ENCODE results near the gene TPO. TPM values are rescaled to one million over a fixed set of nuclear protein-coding genes. Genes with fewer than 3 reads are reported as not detected.

TPO gene
- total RNA-seq, 1 experiment from 2014 or later, result not detected

DNA sequence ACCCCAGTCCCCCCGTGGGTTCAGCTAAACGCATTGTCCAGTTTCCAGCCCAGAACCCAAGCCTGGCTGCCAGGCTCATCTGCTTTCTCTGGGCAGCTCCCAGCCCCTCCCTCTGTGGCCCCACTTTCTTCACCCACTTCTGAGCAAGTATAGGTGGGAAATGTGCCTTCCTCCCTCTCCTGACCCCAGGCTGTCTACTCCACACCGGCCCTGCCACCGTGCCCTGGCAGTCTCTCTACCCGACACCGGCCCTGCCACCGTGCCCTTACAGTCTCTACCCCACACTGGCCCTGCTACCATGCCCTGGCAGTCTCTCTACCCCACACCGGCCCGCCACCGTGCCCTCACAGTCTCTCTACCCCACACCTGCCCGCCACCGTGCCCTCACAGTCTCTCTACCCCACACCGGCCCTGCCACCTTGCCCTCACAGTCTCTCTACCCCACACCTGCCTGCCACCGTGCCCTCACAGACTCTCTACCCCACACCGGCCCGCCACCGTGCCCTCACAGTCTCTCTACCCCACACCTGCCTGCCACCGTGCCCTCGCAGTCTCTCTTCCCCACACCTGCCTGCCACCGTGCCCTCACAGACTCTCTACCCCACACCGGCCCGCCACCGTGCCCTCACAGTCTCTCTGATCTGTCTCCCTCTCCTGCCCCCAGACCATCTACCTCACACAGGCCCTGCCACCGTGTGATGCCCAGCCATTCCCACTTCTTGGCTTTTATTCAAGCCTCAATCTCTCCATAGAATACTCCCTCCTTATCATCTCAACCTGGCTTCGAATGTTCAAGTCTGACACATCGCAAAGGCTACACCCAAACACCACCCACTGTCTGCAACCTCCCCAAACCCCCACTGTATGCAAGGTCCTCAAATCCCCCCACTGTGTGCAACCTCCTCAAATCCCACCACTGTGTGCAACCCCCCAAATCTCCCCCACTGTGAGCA lies 108.9 kb downstream of the TPO start:
- no peaks in the 10 kb centered on the region for H3K27me3 ChIP-seq (ENCODE audit: insufficient read depth, low read length)
- no peaks in the 10 kb centered on the region for H4K20me1 ChIP-seq (ENCODE audit: control insufficient read depth, insufficient read depth, insufficient read length)
- peaks cover 0 to 9% of the 10 kb centered on the region in 2 experiments; a peak in 3 of 5 replicates for H3K9me3 Mint-ChIP-seq
- no peak overlapping the region for H4K5ac ChIP-seq (ENCODE audit: insufficient read length, low read depth, low read length)
- H2BK5ac ChIP-seq (ENCODE audit: insufficient read length, low read length), result no peak overlapping the region
- no CpG with 5 or more reads among the region's 26 CpGs for WGBS (ENCODE audit: extremely low coverage, insufficient read length, low lambda C conversion rate)
- no peak overlapping the region for H3K14ac ChIP-seq (ENCODE audit: insufficient read depth, low read length)
- DNase-seq, result no peak
- no peak overlapping the region for H3K23ac ChIP-seq (ENCODE audit: insufficient read length, low read depth, low read length)
- no peak overlapping the region for H3K4me2 ChIP-seq (ENCODE audit: insufficient read depth, insufficient read length, low read length)
- no peak overlapping the region for H3K18ac ChIP-seq (ENCODE audit: insufficient read length, low read depth, low read length)
- H2AK5ac ChIP-seq (ENCODE audit: insufficient read length, low read length), result no peak overlapping the region
- no peak overlapping the region for H4K8ac ChIP-seq (replicated peaks; ENCODE audit: insufficient read length, low read depth, low read length)
- H3K4me1 ChIP-seq (ENCODE audit: insufficient read depth, low read length), result no peaks in the 10 kb centered on the region
- TF ChIP-seq, protein P1, sequence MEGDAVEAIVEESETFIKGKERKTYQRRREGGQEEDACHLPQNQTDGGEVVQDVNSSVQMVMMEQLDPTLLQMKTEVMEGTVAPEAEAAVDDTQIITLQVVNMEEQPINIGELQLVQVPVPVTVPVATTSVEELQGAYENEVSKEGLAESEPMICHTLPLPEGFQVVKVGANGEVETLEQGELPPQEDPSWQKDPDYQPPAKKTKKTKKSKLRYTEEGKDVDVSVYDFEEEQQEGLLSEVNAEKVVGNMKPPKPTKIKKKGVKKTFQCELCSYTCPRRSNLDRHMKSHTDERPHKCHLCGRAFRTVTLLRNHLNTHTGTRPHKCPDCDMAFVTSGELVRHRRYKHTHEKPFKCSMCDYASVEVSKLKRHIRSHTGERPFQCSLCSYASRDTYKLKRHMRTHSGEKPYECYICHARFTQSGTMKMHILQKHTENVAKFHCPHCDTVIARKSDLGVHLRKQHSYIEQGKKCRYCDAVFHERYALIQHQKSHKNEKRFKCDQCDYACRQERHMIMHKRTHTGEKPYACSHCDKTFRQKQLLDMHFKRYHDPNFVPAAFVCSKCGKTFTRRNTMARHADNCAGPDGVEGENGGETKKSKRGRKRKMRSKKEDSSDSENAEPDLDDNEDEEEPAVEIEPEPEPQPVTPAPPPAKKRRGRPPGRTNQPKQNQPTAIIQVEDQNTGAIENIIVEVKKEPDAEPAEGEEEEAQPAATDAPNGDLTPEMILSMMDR (conservative IDR thresholded peaks at IDR 0.05), result no peak
- no peak overlapping the region for H2BK12ac ChIP-seq (ENCODE audit: insufficient read length, low read depth, low read length)
- no peak overlapping the region for H3K56ac ChIP-seq (ENCODE audit: insufficient read length, low read depth, low read length)
- H3K23me2 ChIP-seq (ENCODE audit: insufficient read length, low read depth, low read length, poor library complexity, severe bottlenecking), result no peaks in the 10 kb centered on the region
- no peak overlapping the region for H4K91ac ChIP-seq (ENCODE audit: insufficient read length, low read depth, low read length)
- H3K4ac ChIP-seq (ENCODE audit: low read depth, low read length), result no peak overlapping the region
- H3K79me2 ChIP-seq (ENCODE audit: insufficient read depth, low read length), result no peaks in the 10 kb centered on the region
- no peaks in the 10 kb centered on the region for H3K9me3 ChIP-seq (ENCODE audit: control insufficient read depth, low read depth, low read length)
- H2BK15ac ChIP-seq (ENCODE audit: low read depth, low read length), result no peak overlapping the region
- H3T11ph ChIP-seq (ENCODE audit: low read length), result no peak overlapping the region
- no peaks in the 10 kb centered on the region for H3K79me1 ChIP-seq (ENCODE audit: insufficient read depth, low read depth, low read length, poor library complexity, severe bottlenecking)
- H3K27me3 Mint-ChIP-seq (ENCODE audit: low read depth), result peaks cover 3% of the 10 kb centered on the region; the same call in 1 of the 2 replicates
- H3K4me3 Mint-ChIP-seq, result no peak overlapping the region
- H3K9ac ChIP-seq (ENCODE audit: extremely low read depth, insufficient read length, low read length), result no peak overlapping the region
- no peak overlapping the region for H3K27ac ChIP-seq (ENCODE audit: insufficient read length, low read depth, low read length)
- H2BK120ac ChIP-seq (ENCODE audit: low read depth, low read length, poor library complexity, severe bottlenecking), result no peak overlapping the region
- no peak overlapping the region for H3K27ac Mint-ChIP-seq
- H2AFZ ChIP-seq (ENCODE audit: low read length), result no peak overlapping the region
- no peaks in the 10 kb centered on the region for H3K36me3 Mint-ChIP-seq (ENCODE audit: insufficient read depth in 1 of 3, low read depth in 3 of 3)
- H3K4me1 Mint-ChIP-seq, result no peaks in the 10 kb centered on the region
- no peak overlapping the region for H2BK20ac ChIP-seq (ENCODE audit: low read depth, low read length, poor library complexity, severe bottlenecking)

Data from H9 (cell line).